Right ventricle myocardium superior (tissue), 1 donor: ENCODE measurements around the gene MYO15B. TPM values are rescaled to one million over a fixed set of nuclear protein-coding genes. Genes with fewer than 3 reads are reported as not detected.
A peak's percentile ranks its signal among the peaks of the same experiment; 100 is the strongest.
"Not testable (repeated sequence)": the region's sequence is repeated elsewhere in the genome, so short reads cannot be mapped to it uniquely, and the experiment has no call there.

Experiments used
- ATAC-seq: fragments of 200-7000 bp; cut with Tn5 transposase; one replicate; pipeline ENCODE4 v1.9.1; 2020; ENCODE audit warnings: mild to moderate bottlenecking; ENCODE audit not compliant: poor library complexity
- DNase-seq: peaks from one replicate; pipeline ENCODE4 v3.0.0-alpha.2; 2020
- intact Hi-C: fragments of 100-400 bp; cut with DNase I; formaldehyde crosslinking; loops from one replicate; pipeline ENCODE4 v1.11.2; 2022
- total RNA-seq: library from RNA; stranded (reverse); fragmentation: NEBNext Ultra II Directional; extraction: Animal tissue kit (Norgen Biotek cat#: 25700); gene quantifications from one replicate; pipeline ENCODE4 v1.2.1, GENCODE V29; 2021
- donor health status: DM: no; HTN: yes; CAD: no; lungs with severe emphysema.

The MYO15B gene
- total RNA-seq, 1 donor from 2014 or later: 37.1 TPM

DNA sequence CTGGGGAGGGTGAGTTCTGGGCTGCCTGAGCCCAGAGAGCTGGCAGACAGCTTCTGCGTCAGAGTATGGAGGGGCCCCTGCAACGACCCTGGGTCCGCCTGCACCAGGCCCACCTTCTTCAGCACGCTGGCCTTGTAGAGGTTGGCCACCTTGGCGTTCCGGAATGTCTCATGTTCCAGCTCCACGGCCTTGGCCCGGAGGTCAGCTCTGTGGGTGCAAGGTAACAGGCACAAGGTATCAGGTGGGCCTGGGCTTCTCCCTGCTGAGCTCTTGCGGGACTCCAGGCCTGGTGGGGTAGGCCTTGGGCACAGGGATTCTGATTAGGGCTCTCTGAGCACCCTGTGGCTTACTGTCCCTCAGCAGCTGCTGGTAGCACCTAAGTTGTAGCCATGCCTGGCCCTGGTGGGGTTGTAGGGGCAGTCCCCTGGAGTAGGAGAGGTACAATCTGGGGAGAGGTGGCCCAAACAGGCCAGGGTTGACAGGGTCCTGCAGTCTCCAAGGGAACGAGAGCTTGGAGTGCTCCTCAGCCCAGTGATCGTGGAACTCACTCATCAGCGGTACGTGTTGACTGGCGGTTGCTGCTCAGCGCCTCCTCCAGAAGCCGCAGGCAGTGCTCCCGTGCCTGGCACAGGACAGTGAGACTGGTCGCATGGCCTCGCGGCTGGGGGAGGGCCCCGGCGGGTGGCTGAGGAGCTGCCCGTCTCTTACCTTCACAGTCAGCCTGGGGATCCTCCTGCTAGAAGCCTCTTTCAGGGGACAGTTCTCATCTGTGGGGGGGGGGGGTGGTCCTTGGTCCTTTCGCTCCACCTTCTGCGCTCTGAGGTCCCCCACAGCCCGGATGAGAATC, 42.7 kb downstream of the MYO15B start:
- intact Hi-C loops: loop anchor here (5.0 kb wide), 1 partner anchor 122 kb away; no protein-coding TSS in a partner anchor

DNA sequence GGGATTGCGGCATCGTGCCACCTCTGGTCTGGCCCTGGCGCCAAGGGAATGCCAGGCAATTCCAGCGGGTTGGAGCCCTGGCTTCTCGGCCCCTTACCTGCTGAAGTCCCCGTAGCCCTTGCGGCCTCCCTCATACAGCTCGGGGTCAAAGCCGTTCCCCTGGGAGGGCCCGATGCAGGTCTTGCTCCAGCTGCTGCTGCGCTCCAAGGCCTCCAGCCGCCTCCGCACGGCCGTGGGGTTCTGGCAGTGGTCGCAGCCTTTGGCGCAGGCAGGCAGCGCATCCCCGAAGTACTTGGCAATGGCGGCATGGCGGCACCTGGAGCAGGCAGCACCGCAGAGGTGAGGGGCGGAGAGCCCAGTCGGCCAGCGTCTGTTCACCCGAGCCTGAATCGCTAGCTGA, 43.8 kb downstream of the MYO15B start:
- ATAC-seq (no peak), DNase-seq (no peak)
- intact Hi-C loops: loop anchor here (5.0 kb wide), 1 partner anchor 121 kb away; no protein-coding TSS in a partner anchor

More for the DNA sequence above, 42.7 kb downstream of the MYO15B start:
- no peak for DNase-seq
- no peak for ATAC-seq

- intact Hi-C loops: loop anchor here (5.0 kb wide), 1 partner anchor 120 kb away; no protein-coding TSS in a partner anchor
- ATAC-seq (no peak), DNase-seq (no peak)
Observed at GRCh38 chr17:75632428-75632827, 44.8 kb downstream of the MYO15B start.

GRCh38 chr17:75632863-75633485, 45.4 kb downstream of the MYO15B start, which contains the start of gene SMIM5:
Gene SMIM5, plus strand, starts transcription at chr17:75633434. Its CDS starts 6,768 bp downstream, at chr17:75640202.
- peak; percentile 93 for DNase-seq
- intact Hi-C loops: loop anchor here (5.0 kb wide), 1 partner anchor 119 kb away; no protein-coding TSS in a partner anchor
- peak; percentile 73 for ATAC-seq

DNA sequence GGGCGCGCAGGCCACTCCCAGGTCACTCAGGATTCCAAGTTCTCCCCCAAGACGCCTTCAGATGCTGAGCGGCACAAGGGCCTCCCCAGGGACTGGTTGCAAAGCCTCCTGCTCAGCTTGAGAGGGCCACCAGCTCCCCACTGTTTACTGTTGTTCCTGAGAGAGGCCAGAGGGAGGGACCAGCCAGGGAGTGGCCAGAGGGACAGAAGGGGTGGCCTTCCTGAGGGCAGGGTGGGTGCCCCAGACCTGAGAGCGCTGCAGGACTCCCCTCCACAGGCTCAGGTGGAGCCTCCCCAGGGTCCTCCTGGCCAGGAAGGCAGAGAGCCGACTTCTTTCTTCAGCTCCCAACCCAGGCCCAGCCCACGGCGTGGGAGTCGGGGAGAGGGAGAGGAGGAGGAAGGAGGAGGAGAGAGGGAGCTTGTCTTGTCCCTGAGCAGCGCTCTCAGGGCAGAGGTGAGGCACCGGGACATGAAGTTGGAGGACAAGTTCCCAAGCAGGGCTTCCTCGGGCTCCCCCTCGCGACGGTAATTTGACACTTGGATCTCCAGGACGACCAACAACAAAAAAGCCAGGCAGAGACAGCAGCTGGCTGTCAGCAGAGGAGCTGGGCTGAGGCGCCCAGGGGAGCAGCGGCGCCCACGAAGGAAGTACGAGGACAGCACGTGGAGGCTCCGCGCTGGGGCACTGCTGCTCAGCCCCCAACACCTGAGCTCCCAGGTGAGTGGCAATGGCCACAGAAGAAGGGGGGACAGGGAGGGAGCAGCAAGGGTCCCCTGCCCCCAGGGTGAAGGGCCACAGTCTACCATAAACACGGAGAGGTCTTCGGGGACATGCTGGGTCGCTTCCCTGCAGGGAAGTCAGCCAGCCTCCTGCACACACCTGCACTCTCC, 46.1 kb downstream of the MYO15B start:
- intact Hi-C loops: loop anchor here (5.0 kb wide), 1 partner anchor 119 kb away; no protein-coding TSS in a partner anchor
- peak; percentile 94 for DNase-seq
- peak; percentile 68 for ATAC-seq

GRCh38 chr17:75634376-75634740, 46.8 kb downstream of the MYO15B start:
- intact Hi-C loops: loop anchor here (5.0 kb wide), 1 partner anchor 118 kb away; no protein-coding TSS in a partner anchor
- ATAC-seq: no peak
- DNase-seq: no peak

DNA sequence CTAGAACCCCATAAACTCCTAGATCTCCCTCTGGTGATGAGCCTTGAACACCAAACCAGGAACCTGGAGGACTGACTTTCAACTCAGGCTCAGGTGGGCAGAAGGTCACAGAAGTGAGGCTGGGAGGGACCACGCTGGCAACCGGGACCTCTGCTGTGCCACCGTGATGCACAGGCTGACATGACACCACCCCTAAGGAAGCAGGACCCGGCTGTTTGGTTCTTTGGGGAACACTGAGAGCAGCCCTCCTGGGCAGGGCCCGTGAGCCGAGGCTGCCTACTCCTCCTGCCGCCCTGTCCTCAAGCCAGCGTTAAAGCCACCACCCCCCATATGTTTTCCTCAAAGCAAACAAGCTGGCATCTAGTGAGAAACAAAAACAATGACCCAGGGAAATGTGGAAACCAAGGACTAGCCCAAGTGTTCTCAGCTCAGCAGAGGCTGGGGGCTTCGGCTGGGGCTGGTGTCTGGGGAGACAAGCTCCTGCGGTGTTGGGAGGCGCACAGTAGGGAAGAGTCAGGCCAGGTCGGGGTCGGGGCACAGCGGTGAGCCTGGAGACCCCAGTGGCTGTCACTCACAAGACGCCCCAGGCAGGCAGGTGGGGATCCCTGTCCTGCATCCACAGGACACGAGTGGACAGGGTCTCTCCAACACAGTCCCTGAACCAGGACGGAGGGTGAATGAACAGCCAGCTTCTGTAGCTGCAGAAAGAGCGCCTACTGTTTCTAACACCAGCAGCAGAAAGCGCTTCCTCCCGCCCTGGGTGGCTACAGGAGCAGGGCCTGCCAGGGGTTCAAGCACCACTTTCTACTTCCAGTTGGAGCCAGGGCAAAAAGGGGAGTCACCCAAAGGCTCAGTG, 47.4 kb downstream of the MYO15B start:
- DNase-seq (no peak), ATAC-seq (no peak)
- intact Hi-C loops: loop anchor here (5.0 kb wide), 1 partner anchor 117 kb away; no protein-coding TSS in a partner anchor

- intact Hi-C loops: no loop called here
- DNase-seq: peak; percentile 73
- ATAC-seq: peak; percentile 35
Observed at GRCh38 chr17:75635610-75636202, 48.1 kb downstream of the MYO15B start.

DNA sequence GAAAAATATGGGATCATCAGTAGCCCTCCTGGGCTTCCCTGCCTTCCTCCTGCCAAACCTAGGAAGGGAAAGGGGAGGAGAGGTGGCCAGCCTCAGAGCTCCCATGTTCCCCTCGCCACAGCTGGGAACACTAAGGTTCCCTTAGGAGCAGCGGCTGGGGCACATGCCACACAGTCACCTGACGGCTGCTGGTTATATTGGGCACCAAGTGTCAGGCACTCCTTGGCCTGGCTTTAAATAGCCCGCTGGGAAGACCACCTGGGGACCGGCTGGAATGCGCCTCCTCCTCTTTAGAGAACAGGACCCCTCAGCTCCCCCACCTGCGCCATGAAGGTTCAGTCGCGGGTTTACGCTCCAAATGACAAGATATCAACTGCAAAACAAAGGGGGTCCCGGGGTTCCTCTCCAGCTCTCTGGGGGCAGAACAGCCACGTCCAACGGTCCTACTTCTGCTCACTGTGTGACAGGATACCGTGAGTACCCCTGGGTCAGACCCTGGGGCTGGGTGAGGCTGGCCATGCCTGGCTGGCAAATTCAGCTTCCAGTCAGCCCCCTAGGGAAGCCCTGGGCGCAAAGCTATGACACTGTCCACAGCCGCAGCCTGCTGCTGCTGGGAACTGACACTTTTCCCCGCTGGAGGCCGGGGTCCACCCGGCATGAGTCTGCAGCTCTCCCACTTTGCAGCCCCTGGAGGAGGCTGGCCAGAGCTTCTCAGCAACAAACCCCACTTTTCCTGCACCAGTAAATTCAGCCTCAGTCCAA, 49.0 kb downstream of the MYO15B start:
- ATAC-seq: peak; percentile 56
- DNase-seq: peak; percentile 71

DNA sequence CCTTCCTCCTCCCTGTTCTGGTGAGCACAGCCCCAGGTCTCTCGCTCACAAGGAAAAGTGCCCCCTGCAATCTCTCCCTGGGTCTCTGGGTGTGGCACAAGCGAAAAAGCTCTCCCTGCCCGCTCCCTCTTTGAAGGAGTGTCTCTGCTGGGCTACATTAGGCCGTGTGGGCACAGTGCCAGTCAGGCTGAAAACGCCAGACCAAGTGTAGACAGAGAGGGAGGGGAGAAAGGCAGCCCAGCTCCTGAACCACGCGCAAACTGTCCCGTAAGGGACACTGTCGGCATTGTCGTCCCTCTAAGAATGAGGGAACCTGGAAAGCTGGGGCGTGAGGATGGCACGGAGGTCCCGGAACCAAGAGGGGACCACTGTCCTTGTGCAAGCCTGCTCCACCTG, 49.5 kb downstream of the MYO15B start:
- intact Hi-C loops: no loop called here
- DNase-seq (peak; percentile 81), ATAC-seq (peak; percentile 21)

More for the DNA sequence above, 49.0 kb downstream of the MYO15B start:
- intact Hi-C loops: no loop called here

DNA sequence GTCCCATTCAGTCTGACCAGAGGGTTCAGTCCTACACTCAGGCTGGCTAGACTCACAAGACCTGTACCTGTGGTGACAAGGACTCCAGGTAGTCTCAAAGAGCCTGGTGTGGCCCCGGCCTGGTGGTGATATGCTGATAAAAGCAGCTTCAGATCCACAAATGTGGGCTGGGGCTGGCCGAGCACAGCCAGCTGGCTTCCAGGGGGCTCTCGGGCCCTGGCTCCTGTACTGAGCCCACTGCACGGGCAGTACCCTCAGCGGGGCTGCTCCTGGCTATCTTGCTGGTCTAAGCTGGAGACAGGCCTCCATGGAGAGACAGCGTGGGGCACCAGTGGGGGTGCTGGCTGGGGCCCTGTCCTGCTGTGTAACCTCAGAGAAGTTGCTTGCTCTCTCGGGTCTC, 50.0 kb downstream of the MYO15B start:
- intact Hi-C loops: no loop called here
- DNase-seq (no peak), ATAC-seq (no peak)

GRCh38 chr17:75638039-75638438, 50.4 kb downstream of the MYO15B start:
- DNase-seq, intact Hi-C loops, ATAC-seq: not testable (repeated sequence)

DNA sequence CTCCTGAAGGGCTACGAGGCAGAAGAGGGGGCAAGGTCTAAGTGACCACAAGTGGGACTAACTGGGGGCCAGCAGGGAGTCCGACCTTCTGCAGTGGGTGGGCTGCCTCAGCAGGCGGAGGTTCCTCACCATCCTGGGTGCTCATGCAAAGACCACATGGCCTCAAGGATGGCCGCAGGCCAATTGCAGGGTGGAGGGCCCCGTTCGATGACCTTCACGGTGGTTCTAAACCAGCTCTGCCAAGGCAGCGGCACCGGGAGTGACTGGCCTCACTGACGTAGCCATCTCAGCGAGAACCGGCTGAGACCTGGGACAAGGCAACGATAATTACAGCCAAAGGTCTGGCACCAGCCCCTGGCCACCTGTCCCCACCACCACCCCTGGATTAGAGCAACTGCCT, 51.3 kb downstream of the MYO15B start:
- peak; percentile 4 for ATAC-seq
- no peak for DNase-seq
- intact Hi-C loops: no loop called here

GRCh38 chr17:75639327-75639726, 51.7 kb downstream of the MYO15B start:
- intact Hi-C loops: no loop called here
- DNase-seq (no peak), ATAC-seq (no peak)

DNA sequence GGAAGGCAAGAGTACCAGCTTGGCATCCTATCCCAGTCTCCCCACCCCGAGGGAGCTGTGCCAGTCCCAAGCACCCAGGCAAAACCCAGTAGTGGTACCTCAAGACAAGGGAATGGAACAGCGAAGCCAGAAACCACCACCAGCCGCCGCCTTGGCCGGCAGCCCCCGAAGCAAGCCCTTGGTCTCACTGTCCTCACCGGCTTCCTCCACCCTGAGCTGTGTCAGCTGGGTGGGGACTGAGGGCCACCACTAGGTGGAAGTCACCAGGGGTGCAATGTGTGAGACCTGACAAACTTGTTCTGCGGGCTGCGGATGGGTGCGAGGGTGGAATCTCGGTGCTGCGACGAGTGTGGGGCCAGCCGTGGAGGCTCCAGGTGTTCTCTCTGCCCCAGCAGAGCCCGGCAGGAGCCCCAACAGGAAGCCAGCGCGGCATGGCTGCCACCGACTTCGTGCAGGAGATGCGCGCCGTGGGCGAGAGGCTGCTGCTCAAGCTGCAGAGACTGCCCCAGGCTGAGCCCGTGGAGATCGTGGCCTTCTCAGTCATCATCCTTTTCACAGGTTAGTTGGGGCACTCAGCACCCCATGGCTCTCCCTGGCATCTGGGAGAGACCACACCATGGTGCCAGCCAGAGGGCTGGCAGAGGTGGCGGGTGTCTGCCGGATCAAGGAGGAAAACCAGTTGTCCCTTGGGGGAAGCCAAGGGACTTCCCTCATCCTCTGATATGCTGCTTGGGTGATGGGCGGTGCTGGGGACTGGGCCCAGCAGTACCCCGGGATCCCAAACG, 52.4 kb downstream of the MYO15B start:
- ATAC-seq (no peak), DNase-seq (no peak)
- intact Hi-C loops: no loop called here

DNA sequence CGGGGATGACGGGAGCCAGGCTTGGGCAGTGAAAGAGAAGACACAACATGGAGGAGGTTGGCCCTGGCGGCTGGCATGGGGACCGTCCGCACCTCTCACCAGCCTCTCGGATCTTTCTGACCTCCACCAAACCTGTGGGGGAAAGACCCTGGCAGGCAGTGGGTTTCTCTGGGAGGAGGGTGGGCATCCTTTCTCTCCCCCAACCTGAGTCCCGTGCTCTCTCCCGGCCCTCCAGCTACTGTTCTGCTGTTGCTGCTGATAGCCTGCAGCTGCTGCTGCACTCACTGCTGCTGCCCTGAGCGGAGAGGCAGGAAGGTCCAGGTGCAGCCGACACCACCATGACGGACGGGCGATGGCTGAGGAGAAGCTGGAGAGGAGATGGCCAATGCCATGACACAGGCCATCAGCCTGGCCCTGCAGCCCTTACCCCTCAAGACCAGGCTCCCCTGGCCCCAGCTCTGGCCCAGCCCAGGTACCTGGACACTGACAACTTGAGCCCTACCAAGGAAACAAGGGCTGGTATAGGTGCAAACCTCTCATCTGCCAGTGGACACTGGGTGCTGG, 53.0 kb downstream of the MYO15B start:
- intact Hi-C loops: no loop called here
- ATAC-seq (no peak), DNase-seq (no peak)
